ENCODE results near the gene MT2A. TPM values are rescaled to one million over a fixed set of nuclear protein-coding genes. Genes with fewer than 3 reads are reported as not detected.

MT2A gene
- total RNA-seq, result 100 to 1,000 TPM in 3 of 6 donors, 10 to 100 TPM in 3; 71.0 to 389 (median 110) TPM
- polyA plus RNA-seq, result 100 to 1,000 TPM; 254 to 495 TPM

GRCh38 chr16:56608043-56608875 is at the start of gene MT2A:
TSS of gene MT2A (plus strand) at chr16:56608584. CDS start at chr16:56608656, 72 bp downstream.
- ATAC-seq (peak; percentile 86 to 92 (median 92)), DNase-seq (peak; percentile 94 to 97 (median 95)), FAIRE-seq (no peak)
- Histone ChIP-seq H3K27me3 (no peaks in the 10 kb centered on the region), H3K27ac (peak within 1 kb of the TSS; percentile 78 to 94 (median 90)), H3K9me3 (no peaks in the 10 kb centered on the region), H3K36me3 (no peaks in the 10 kb centered on the region), H3K4me3 (peak within 1 kb of the TSS; percentile 43 to 56 (median 50)), H3K4me1 (peaks cover 0 to 20% (median 0%) of the 10 kb centered on the region in 3 donors)
- intact Hi-C loops (cut with DNase I), result no loop called here
- 3 to 4% methylated on average over 53 to 62 of the region's 62 CpGs for WGBS, 2 donors
- no peak for TF ChIP-seq CTCF (IDR thresholded peaks at IDR 0.05)

GRCh38 chr16:56559109-56559508 is 49.3 kb upstream of the MT2A start:
- ATAC-seq, result no peak
- no peak overlapping the region for H3K4me3 ChIP-seq
- H3K4me1 ChIP-seq, result no peaks in the 10 kb centered on the region
- intact Hi-C loops (cut with DNase I), result no loop called here
- no peaks in the 10 kb centered on the region for H3K27me3 ChIP-seq
- FAIRE-seq, result no peak
- H3K36me3 ChIP-seq, result no peaks in the 10 kb centered on the region
- no peaks in the 10 kb centered on the region for H3K9me3 ChIP-seq
- H3K27ac ChIP-seq, result no peak overlapping the region
- no peak for DNase-seq
- no peak for TF ChIP-seq CTCF (IDR thresholded peaks at IDR 0.05)
- 87% methylated on average over 4 of the region's 4 CpGs for WGBS, 2 donors

GRCh38 chr16:56560447-56560846 is 47.9 kb upstream of the MT2A start:
- WGBS, 2 donors, result 9 to 41% methylated on average over 1 of the region's 1 CpG
- no peak for FAIRE-seq
- no peak for ATAC-seq
- no peaks in the 10 kb centered on the region for H3K27me3 ChIP-seq
- intact Hi-C loops (cut with DNase I), result no loop called here
- no peaks in the 10 kb centered on the region for H3K4me1 ChIP-seq
- no peaks in the 10 kb centered on the region for H3K36me3 ChIP-seq
- H3K4me3 ChIP-seq, result no peak overlapping the region
- no peak for DNase-seq
- H3K9me3 ChIP-seq, result no peaks in the 10 kb centered on the region
- no peak overlapping the region for H3K27ac ChIP-seq
- TF ChIP-seq CTCF (IDR thresholded peaks at IDR 0.05), result no peak

GRCh38 chr16:56561126-56561525 is 47.3 kb upstream of the MT2A start:
- 89 to 100% methylated on average over 1 of the region's 1 CpG for WGBS, 2 donors
- no peak for FAIRE-seq

More at GRCh38 chr16:56561126-56561525, 47.3 kb upstream of the MT2A start:
- no peaks in the 10 kb centered on the region for H3K4me1 ChIP-seq
- H3K27ac ChIP-seq, result no peak overlapping the region
- no peak overlapping the region for H3K4me3 ChIP-seq
- DNase-seq, result no peak
- TF ChIP-seq CTCF (IDR thresholded peaks at IDR 0.05), result no peak
- no peak for ATAC-seq
- no peaks in the 10 kb centered on the region for H3K9me3 ChIP-seq
- H3K27me3 ChIP-seq, result no peaks in the 10 kb centered on the region
- no peaks in the 10 kb centered on the region for H3K36me3 ChIP-seq
- intact Hi-C loops (cut with DNase I), result no loop called here
